Gastroesophageal sphincter (tissue), 3 donors: ENCODE data around the gene ZNF836.

Experiments
- CTCF ChIP-seq, 4 experiments: fragments of 200-600 bp in 2 of 4; fragments of 450-650 bp in 2 of 4; sonication (generic) in 1 of 4; IDR thresholded peaks; one replicate each; pipeline ENCODE4 v1.5.1; 2017 to 2019; ENCODE audit warnings: antibody characterized with exemption in 4 of 4, mild to moderate bottlenecking in 2 of 4, moderate library complexity in 2 of 4
- POLR2A ChIP-seq, 2 donors: fragments of 450-650 bp; IDR thresholded peaks; one replicate each; pipeline ENCODE4 v1.6.1; 2017; ENCODE audit warnings: antibody characterized with exemption in 2 of 2, mild to moderate bottlenecking in 2 of 2, moderate library complexity in 1 of 2
- POLR2AphosphoS5 ChIP-seq: sonication (generic); formaldehyde crosslinking; IDR thresholded peaks from one replicate; pipeline ENCODE4 v1.6.1; 2017; ENCODE audit warnings: antibody characterized with exemption

GRCh38 chr19:52191951-52192350 lies 20.5 kb upstream of the ZNF836 start:
- TF ChIP-seq POLR2A (IDR thresholded peaks at IDR 0.05) (no peak), CTCF (IDR thresholded peaks at IDR 0.05) (no peak), POLR2AphosphoS5 (no peak)
